ENCODE results near the gene ATP6V0A1.
"Not testable (repeated sequence)": the region's sequence is repeated elsewhere in the genome, so short reads cannot be mapped to it uniquely, and the experiment has no call there.

Gene ATP6V0A1

GRCh38 chr17:42541041-42541833 is 82.6 kb downstream of the ATP6V0A1 start:
- peak; percentile 21 for DNase-seq (ENCODE audit: low spot score)

- DNase-seq (ENCODE audit: low spot score), result no peak
Observed at GRCh38 chr17:42543190-42544079, 84.8 kb downstream of the ATP6V0A1 start.

GRCh38 chr17:42544874-42545283 is 86.2 kb downstream of the ATP6V0A1 start:
- no peak for DNase-seq (ENCODE audit: low spot score)

GRCh38 chr17:42545755-42546505 is 87.3 kb downstream of the ATP6V0A1 start:
- not testable (repeated sequence) for DNase-seq (ENCODE audit: low spot score)

- DNase-seq (ENCODE audit: low spot score), result no peak
Observed at GRCh38 chr17:42547001-42547461, 88.4 kb downstream of the ATP6V0A1 start.

- DNase-seq (ENCODE audit: low spot score), result no peak
Observed at GRCh38 chr17:42547698-42548069, 89.0 kb downstream of the ATP6V0A1 start.

- DNase-seq (ENCODE audit: low spot score), result peak; percentile 79
Observed at GRCh38 chr17:42548070-42548837, 89.6 kb downstream of the ATP6V0A1 start.

- no peak for DNase-seq (ENCODE audit: low spot score)
Observed at GRCh38 chr17:42548993-42549755, 90.5 kb downstream of the ATP6V0A1 start.

- not testable (repeated sequence) for DNase-seq (ENCODE audit: low spot score)
Observed at GRCh38 chr17:42552736-42553135, 94.1 kb downstream of the ATP6V0A1 start, which contains the start of gene HSD17B1. Gene HSD17B1, plus strand, starts transcription at chr17:42552923. Its CDS starts 11 bp downstream, at chr17:42552934.

GRCh38 chr17:42553161-42553818 is 94.6 kb downstream of the ATP6V0A1 start:
- DNase-seq (ENCODE audit: low spot score), result no peak

GRCh38 chr17:42553866-42554249 is 95.2 kb downstream of the ATP6V0A1 start:
- DNase-seq (ENCODE audit: low spot score), result no peak

- peak; percentile 77 for DNase-seq (ENCODE audit: low spot score)
Observed at GRCh38 chr17:42554250-42555121, 95.8 kb downstream of the ATP6V0A1 start.

- DNase-seq (ENCODE audit: low spot score), result no peak
Observed at GRCh38 chr17:42555122-42555622, 96.5 kb downstream of the ATP6V0A1 start.

GRCh38 chr17:42555961-42556617 is 97.4 kb downstream of the ATP6V0A1 start:
- DNase-seq (ENCODE audit: low spot score), result not testable (repeated sequence)

- DNase-seq (ENCODE audit: low spot score), result no peak
Observed at GRCh38 chr17:42559075-42559474, 100.4 kb downstream of the ATP6V0A1 start.

GRCh38 chr17:42560246-42560645 is 101.6 kb downstream of the ATP6V0A1 start:
- DNase-seq (ENCODE audit: low spot score), result no peak

GRCh38 chr17:42561897-42562387 is 103.3 kb downstream of the ATP6V0A1 start, which contains the start of gene COASY:
Gene COASY, plus strand, starts transcription at chr17:42562148. Its CDS starts 475 bp downstream, at chr17:42562623.
- DNase-seq (ENCODE audit: low spot score), result peak; percentile 90

Data from CD4-positive, alpha-beta T cell treated with Interleukin-6 at 100 ng/mL for 8 hours (primary cell).